GM12873 (cell line): ENCODE measurements around the gene LACRT.

Experiments
- CTCF ChIP-seq: IDR thresholded peaks from 2 replicates; pipeline ENCODE4 v1.5.1; 2012; ENCODE audit warnings: low read depth, mild to moderate bottlenecking, moderate library complexity, low read length, control low read depth; ENCODE audit not compliant: insufficient read depth; ENCODE audit errors: missing control alignments

Gene LACRT, protein sequence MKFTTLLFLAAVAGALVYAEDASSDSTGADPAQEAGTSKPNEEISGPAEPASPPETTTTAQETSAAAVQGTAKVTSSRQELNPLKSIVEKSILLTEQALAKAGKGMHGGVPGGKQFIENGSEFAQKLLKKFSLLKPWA

GRCh38 chr12:54634795-54635194 is at the start of gene LACRT:
Gene LACRT (minus strand): TSS chr12:54634895. CDS start chr12:54634841, 54 bp downstream.
- TF ChIP-seq CTCF: no peak

- no peak for TF ChIP-seq CTCF
Measured at GRCh38 chr12:54683398-54683797, 48.7 kb upstream of the LACRT start.

GRCh38 chr12:54682674-54683073 is 48.0 kb upstream of the LACRT start:
- TF ChIP-seq CTCF: no peak

- TF ChIP-seq CTCF: peak; percentile 89
Measured at GRCh38 chr12:54680374-54680773, 45.7 kb upstream of the LACRT start.

DNA sequence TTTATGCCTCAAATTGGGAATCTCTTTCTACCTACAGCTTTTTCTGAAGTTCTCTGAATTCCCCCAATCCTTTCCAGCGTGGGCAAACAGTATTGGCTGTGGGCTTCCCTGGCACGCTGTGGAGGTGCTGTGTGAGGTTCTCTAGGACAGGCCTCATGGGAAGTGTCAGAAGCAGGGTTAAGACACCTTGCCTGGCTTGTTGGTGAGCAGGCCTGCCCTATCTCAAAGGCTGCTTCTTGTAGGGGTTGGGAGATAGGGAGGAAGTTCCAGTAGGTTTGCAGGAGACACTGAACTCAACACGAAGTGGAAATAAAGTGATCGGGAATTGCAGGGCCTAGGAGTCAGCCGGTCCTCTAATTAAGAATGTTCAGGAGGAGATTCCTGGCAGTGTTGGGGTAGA is 43.4 kb upstream of the LACRT start:
- no peak for TF ChIP-seq CTCF

GRCh38 chr12:54667945-54668344 is 33.2 kb upstream of the LACRT start:
- TF ChIP-seq CTCF: no peak

DNA sequence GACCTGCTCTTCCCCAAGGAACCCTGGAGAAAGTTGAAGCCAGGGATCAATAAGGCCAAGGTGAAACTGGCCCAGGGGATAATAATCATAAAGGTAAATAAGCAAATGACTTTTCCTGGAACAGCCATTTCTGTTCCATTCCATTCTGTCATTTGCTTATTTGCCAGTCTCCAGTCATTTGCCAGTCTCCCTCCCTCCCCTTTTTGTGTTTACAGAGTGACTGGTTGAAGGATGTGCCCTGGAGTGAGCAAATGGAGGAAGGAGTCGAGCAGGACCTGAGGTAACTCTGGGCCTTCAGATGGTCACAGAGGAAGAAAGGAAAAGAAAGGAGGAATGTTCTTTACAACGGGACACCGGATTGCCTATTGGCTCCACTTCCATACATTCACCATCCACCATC is 31.3 kb upstream of the LACRT start:
- TF ChIP-seq CTCF: no peak
